ENCODE data around the gene MYCL.

- TF ChIP-seq MAX (CRISPR knock-in tag; IDR thresholded peaks at IDR 0.05) (no peak), CTCF (IDR thresholded peaks at IDR 0.05) (peak; percentile 54; the same call in 1 of the 2 replicates), ZNF138 (CRISPR knock-in tag; conservative IDR thresholded peaks at IDR 0.05) (no peak), ATF6 (CRISPR knock-in tag; IDR thresholded peaks at IDR 0.05) (no peak), SP1 (CRISPR knock-in tag; conservative IDR thresholded peaks at IDR 0.05) (no peak), NFYB (CRISPR knock-in tag; conservative IDR thresholded peaks at IDR 0.05; ENCODE audit: low read depth) (no peak), IRF2 (CRISPR knock-in tag; IDR thresholded peaks at IDR 0.05; ENCODE audit: borderline replicate concordance, low read depth) (no peak), FOXP4 (CRISPR knock-in tag; IDR thresholded peaks at IDR 0.05) (no peak)
These were observed 17.8 kb upstream of the MYCL start for GRCh38 chr1:39919545-39919944.
